NCI-H524 (cell line): ENCODE data around the gene HLA-B.

Experiments
- DNase-seq, 2 experiments: peaks; one replicate each; lab custom pipeline; 2025; lab: John Stamatoyannopoulos, UW

Gene HLA-B

DNA sequence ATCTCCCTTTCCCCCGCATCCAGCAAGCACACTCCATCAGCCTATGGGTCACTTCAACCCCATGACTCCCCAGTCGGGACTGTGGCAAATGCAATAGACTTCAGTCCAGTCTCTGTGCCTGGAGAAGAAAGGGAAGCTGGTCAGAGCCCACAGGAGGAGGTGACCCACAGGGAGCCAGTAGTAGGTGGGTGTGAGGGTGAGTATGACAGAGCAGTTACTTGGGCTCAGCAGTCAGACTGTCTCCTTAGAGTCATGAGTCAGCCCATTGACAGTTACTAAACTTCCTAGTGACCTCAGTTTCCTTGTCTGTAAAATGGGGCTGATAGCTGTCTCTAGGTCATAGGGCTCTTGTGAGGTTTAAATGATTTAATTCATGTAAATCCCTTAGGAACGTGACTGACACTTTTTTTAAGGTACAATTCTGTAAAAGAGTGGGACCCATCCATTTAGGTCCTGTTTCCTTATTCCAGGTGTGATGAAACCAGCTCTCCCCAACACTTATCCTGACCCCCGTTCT, 51.2 kb downstream of the HLA-B start:
- no peak for DNase-seq

DNA sequence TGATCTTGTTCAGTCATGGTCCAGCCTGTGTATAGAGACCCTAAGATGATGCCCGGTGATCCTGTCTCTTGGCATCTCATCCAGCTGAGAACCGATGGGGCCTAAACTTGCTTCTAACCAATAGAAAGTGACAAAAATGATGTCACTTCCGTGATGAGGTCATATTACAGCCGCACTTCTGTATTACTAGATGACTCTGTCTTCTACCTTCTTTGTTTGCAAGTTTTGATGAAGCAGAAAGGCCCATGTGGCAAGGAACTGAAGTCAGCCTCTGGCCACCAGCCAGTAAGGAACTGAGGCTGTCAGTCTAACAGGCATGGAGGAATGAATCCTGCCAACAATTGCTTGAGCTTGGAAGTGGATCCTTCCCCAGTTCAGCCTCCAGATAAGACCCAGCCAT, 52.3 kb downstream of the HLA-B start:
- no peak for DNase-seq
